Panc1 (cell line): ENCODE results near the gene PROP1. TPM values are rescaled to one million over a fixed set of nuclear protein-coding genes. Genes with fewer than 3 reads are reported as not detected.
"Not testable (repeated sequence)": the region's sequence is repeated elsewhere in the genome, so short reads cannot be mapped to it uniquely, and the experiment has no call there.

Experiments used
- ATAC-seq: fragments of 200-7000 bp; cut with Tn5 transposase; 2 replicates; pipeline ENCODE4 v1.9.1; 2020; ENCODE audit warnings: mild to moderate bottlenecking, moderate library complexity
- BruUV-seq: library from RNA; stranded (reverse); fragments of 400-500 nt; replicated peaks from 2 replicates; lab custom pipeline; 2021; lab: Mats Ljungman, UMichigan
- CTCF ChIA-PET: fragments of 300-600 bp; sonication (Branson Sonifier 250); formaldehyde crosslinking; loops from one replicate; lab custom pipeline; 2022; ENCODE audit warnings: antibody characterized with exemption; lab: Charles Lee
- POLR2A ChIA-PET: fragments of 300-600 bp; sonication (Branson Sonifier 250); formaldehyde crosslinking; loops from one replicate; lab custom pipeline; 2022; ENCODE audit warnings: antibody characterized with exemption; lab: Charles Lee
- DNase-seq: peaks from one replicate; pipeline ENCODE4 v3.0.0-alpha.2; 2010; ENCODE audit warnings: low read depth, low spot score
- H3K27ac ChIP-seq: 2 replicates; pipeline ENCODE4 v1.5.1; 2011; ENCODE audit warnings: mild to moderate bottlenecking, low read length, inconsistent platforms
- H3K27me3 ChIP-seq: fragments of 200-500 bp; sonication (Bioruptor generic); 2 replicates; pipeline ENCODE4 v1.6.0; 2014; ENCODE audit warnings: low read length, inconsistent platforms; ENCODE audit not compliant: control insufficient read depth, insufficient read depth
- H3K36me3 ChIP-seq: fragments of 200-500 bp; sonication (Bioruptor generic); 2 replicates; pipeline ENCODE4 v1.5.1; 2014; ENCODE audit warnings: inconsistent platforms, mild to moderate bottlenecking, low read length, moderate library complexity; ENCODE audit not compliant: control insufficient read depth, insufficient read depth
- H3K4me1 ChIP-seq: 2 replicates; pipeline ENCODE4 v1.5.1; 2011; ENCODE audit warnings: inconsistent platforms, mild to moderate bottlenecking, low read length, moderate library complexity; ENCODE audit not compliant: control insufficient read depth, insufficient read depth
- H3K4me3 ChIP-seq, 2 experiments: 2 replicates each; pipeline ENCODE4 v1.5.1; 2011 to 2012; ENCODE audit warnings: low read depth in 2 of 2, low read length in 2 of 2, mild to moderate bottlenecking in 2 of 2, inconsistent platforms in 1 of 2, moderate library complexity in 1 of 2
- H3K9me3 ChIP-seq: fragments of 200-500 bp; sonication (Bioruptor generic); 2 replicates; pipeline ENCODE4 v1.5.1; 2014; ENCODE audit warnings: low read depth, mild to moderate bottlenecking, inconsistent platforms, low read length, moderate library complexity; ENCODE audit not compliant: control insufficient read depth, insufficient read depth
- in situ Hi-C: cut with HindIII; loops from 2 replicates; pipeline ENCODE4 v1.10.0; 2016; ENCODE audit warnings: low sequenced_read_pairs, low pct_unique_long_range_greater_than_20kb
- intact Hi-C: fragments of 100-400 bp; cut with micrococcal nuclease; formaldehyde crosslinking; loops from one replicate; pipeline ENCODE4 v1.10.0; 2022; ENCODE audit not compliant: unreplicated experiment
- total RNA-seq: library from RNA; stranded (reverse); gene quantifications from one replicate; pipeline ENCODE4 v1.2.1, GENCODE V29; 2021; ENCODE audit not compliant: unreplicated experiment

Gene PROP1
- total RNA-seq, 1 experiment from 2014 or later, result not detected

DNA sequence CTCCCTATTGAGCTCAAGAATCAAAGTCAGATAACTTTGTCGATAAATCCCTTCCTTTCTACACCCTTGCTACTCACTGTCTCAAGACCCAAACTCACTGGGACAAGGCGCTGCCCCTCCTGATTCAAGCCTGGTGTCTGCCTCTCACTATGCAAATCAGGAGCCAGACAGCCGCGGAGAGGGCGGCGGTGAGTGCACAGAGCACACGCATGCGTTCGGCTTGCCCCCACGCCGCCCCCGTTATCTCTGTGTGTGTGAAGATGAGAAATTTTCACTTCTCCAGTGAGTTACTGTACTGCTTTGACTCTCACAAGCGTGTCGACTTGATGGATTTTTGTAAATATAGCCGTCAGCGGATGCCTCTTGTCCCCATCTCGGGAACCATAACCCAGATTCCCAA is 47.0 kb downstream of the PROP1 start:
- BruUV-seq, H3K27me3 ChIP-seq, H3K9me3 ChIP-seq, in situ Hi-C loops, POLR2A ChIA-PET, DNase-seq, H3K4me1 ChIP-seq, H3K36me3 ChIP-seq, ATAC-seq, intact Hi-C loops, H3K27ac ChIP-seq, H3K4me3 ChIP-seq: not testable (repeated sequence)
- CTCF ChIA-PET, result interaction anchor here (0.6 kb wide), 1 partner anchor 355 kb away, joined by 5 read pairs; no protein-coding TSS in a partner anchor

DNA sequence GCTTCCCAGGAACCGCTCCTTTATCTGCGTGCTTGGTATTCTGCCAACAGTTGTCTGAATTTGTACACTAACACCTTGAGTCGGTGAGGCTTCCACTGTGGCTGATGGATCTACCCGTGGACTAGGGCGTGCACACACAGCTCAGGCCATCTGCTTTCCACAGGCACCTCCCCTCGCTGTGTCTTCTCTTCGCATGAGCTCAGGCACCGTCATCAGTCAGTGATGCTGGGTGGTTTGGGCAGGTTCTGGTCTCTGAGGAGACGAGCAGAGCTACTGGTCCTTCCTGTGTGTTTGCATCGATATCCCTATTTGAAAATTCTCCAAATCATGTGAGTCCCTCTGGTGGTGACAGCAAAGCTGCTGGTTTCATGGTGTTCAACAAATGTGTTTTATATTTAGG is 48.1 kb downstream of the PROP1 start:
- ATAC-seq, CTCF ChIA-PET, DNase-seq, H3K9me3 ChIP-seq, H3K4me3 ChIP-seq, H3K36me3 ChIP-seq, BruUV-seq, POLR2A ChIA-PET, intact Hi-C loops, in situ Hi-C loops, H3K4me1 ChIP-seq, H3K27me3 ChIP-seq, H3K27ac ChIP-seq: not testable (repeated sequence)

GRCh38 chr5:177945601-177946283 is 50.3 kb downstream of the PROP1 start:
- not testable (repeated sequence) for H3K4me3 ChIP-seq

DNA sequence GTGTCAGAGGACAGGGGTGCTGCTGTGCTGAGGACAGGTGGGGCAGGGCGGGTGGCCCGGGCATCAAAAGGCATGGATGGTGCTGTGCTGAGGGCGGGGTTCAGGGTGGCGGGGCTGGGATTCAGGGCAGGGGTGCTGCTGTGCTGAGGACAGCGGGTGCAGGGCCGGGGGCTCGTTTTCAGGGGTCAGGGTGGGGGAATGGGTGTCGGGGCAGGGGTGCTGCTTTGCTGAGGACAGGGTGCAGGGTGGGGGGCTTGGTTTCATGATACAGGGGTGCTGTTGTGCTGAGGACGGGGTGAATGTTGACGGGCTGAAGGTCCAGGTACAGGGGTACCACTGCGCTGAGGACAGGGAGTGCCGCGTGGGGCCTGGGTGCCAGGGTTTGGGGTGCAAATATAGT is 50.9 kb downstream of the PROP1 start:
- H3K36me3 ChIP-seq, H3K27me3 ChIP-seq, ATAC-seq, CTCF ChIA-PET, POLR2A ChIA-PET, intact Hi-C loops, H3K27ac ChIP-seq, in situ Hi-C loops, H3K4me3 ChIP-seq, H3K4me1 ChIP-seq, BruUV-seq, DNase-seq, H3K9me3 ChIP-seq: not testable (repeated sequence)

More at GRCh38 chr5:177945601-177946283, 50.3 kb downstream of the PROP1 start:
- BruUV-seq, H3K4me1 ChIP-seq, H3K27me3 ChIP-seq, H3K36me3 ChIP-seq, DNase-seq, in situ Hi-C loops, ATAC-seq, intact Hi-C loops, H3K9me3 ChIP-seq, POLR2A ChIA-PET, H3K27ac ChIP-seq, CTCF ChIA-PET: not testable (repeated sequence)

GRCh38 chr5:177943805-177944736 is 52.0 kb downstream of the PROP1 start:
- H3K36me3 ChIP-seq, in situ Hi-C loops, H3K9me3 ChIP-seq, H3K27me3 ChIP-seq, CTCF ChIA-PET, H3K4me1 ChIP-seq, intact Hi-C loops, POLR2A ChIA-PET, DNase-seq, BruUV-seq, H3K27ac ChIP-seq: not testable (repeated sequence)
- peak; percentile 25 for ATAC-seq
- peak overlapping the region; percentile 33 to 38 for H3K4me3 ChIP-seq

DNA sequence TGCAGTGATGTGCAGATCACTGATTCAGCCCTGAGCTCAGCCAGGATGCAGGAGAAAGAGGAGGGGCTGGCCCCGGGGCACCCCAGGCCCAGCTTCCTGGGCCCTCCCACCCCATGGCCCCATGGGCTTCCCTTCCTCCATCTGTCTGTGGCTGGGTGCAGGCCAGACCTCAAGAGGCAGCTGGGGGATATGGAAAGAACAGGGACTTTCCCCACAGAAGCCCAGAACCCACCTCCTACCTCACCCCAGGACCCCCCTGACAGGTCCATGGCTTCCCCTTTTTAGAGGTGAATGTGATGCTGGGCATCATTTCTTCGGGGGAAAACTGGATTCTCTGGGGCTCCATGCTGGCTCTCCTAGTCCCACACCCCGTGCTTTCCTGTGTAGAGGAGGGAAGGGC is 53.1 kb downstream of the PROP1 start:
- ATAC-seq, H3K27ac ChIP-seq, DNase-seq, BruUV-seq, H3K36me3 ChIP-seq, intact Hi-C loops, CTCF ChIA-PET, H3K9me3 ChIP-seq, H3K27me3 ChIP-seq, POLR2A ChIA-PET, H3K4me1 ChIP-seq, H3K4me3 ChIP-seq, in situ Hi-C loops: not testable (repeated sequence)
